A549 (cell line): ENCODE results near the gene PLK5.

ENCODE experiments used
- EP300 ChIP-seq, 2 experiments: fragments of >200 bp; sonication (Bioruptor Twin); formaldehyde crosslinking; IDR thresholded peaks; 2 replicates in 1 of 2; 3 replicates in 1 of 2; pipeline ENCODE4 v1.6.1; 2016 to 2017
- ESRRA ChIP-seq: fragments of 150-350 bp; IDR thresholded peaks from 2 replicates; pipeline ENCODE4 v1.6.1; 2014; ENCODE audit warnings: mild to moderate bottlenecking, low read length, borderline replicate concordance
- PHF8 ChIP-seq: fragments of 200-600 bp; sonication (generic); IDR thresholded peaks from 2 replicates; pipeline ENCODE4 v1.6.1; 2016; ENCODE audit warnings: low read depth, mild to moderate bottlenecking, antibody characterized with exemption, moderate library complexity, borderline replicate concordance
- POLR2A ChIP-seq: IDR thresholded peaks from 2 replicates; pipeline ENCODE4 v1.6.1; 2012; ENCODE audit warnings: mild to moderate bottlenecking, low read length
- RNF2 ChIP-seq: fragments of 200-600 bp; sonication (generic); IDR thresholded peaks from 2 replicates; pipeline ENCODE4 v1.6.1; 2016; ENCODE audit warnings: low read depth, mild to moderate bottlenecking, antibody characterized with exemption, moderate library complexity, borderline replicate concordance
- SMC3 ChIP-seq: fragments of >200 bp; sonication (Bioruptor Twin); formaldehyde crosslinking; IDR thresholded peaks from 3 replicates; pipeline ENCODE4 v1.6.1; 2018; ENCODE audit warnings: inconsistent platforms
- TF ChIP-seq, protein P1 (sequence below): fragments of >200 bp; sonication (Bioruptor Twin); formaldehyde crosslinking; IDR thresholded peaks from 3 replicates; pipeline ENCODE4 v1.5.1; 2016
- TF ChIP-seq, protein P2 (sequence below): IDR thresholded peaks from 2 replicates; pipeline ENCODE4 v1.6.1; 2012; ENCODE audit warnings: low read depth, borderline replicate concordance
- TF ChIP-seq, protein P3 (sequence below): IDR thresholded peaks from 2 replicates; pipeline ENCODE4 v1.6.1; 2012

DNA sequence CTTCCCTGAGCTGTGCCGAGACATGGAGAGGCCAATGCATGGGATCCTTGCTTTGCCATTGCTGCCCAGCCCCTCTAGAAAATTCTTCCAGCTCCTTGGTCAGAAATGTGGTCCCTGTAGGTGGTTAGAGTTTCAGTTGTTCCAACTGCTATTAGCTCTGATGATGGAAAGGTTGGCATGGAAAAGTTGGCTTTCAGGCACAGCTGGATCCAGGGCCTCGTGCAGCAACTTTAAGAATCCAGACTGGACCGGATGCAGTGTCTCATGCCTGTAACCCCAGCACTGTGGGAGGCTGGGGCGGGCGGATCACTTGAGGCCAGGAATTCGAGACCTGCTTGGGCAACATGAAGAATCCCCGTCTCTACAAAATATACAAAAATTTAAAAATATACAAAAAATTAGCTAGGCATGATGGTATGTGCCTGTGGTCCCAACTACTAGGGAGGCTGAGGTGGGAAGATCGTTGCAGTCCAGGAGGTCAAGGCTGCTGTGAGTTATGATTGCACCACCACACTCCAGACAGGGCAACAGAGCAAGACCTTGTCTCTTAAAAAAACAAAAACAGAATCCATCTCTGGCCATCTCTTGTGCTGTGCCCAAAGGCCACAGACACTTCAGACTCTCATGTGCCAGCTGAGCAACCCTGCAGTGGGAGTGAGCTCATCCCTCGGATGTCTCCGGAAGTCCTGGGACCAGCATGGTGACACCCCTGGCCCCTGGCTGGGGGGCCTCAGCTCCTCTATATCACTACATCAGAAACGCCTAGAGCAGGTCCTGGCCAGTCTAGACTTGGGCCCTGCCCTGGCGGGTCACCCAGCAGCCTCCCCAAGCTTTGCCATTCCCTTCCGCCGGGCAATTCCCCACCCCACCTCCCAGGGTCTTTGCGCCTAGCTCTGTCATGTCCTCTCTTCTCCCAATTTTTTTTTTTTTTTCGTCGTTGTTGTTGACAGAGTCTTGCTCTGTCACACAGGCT is 27.5 kb downstream of the PLK5 start:
- TF ChIP-seq PHF8 = no peak
- no peak for TF ChIP-seq ESRRA
- TF ChIP-seq SMC3 = no peak
- TF ChIP-seq, protein P1, sequence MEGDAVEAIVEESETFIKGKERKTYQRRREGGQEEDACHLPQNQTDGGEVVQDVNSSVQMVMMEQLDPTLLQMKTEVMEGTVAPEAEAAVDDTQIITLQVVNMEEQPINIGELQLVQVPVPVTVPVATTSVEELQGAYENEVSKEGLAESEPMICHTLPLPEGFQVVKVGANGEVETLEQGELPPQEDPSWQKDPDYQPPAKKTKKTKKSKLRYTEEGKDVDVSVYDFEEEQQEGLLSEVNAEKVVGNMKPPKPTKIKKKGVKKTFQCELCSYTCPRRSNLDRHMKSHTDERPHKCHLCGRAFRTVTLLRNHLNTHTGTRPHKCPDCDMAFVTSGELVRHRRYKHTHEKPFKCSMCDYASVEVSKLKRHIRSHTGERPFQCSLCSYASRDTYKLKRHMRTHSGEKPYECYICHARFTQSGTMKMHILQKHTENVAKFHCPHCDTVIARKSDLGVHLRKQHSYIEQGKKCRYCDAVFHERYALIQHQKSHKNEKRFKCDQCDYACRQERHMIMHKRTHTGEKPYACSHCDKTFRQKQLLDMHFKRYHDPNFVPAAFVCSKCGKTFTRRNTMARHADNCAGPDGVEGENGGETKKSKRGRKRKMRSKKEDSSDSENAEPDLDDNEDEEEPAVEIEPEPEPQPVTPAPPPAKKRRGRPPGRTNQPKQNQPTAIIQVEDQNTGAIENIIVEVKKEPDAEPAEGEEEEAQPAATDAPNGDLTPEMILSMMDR = no peak
- TF ChIP-seq, protein P2, sequence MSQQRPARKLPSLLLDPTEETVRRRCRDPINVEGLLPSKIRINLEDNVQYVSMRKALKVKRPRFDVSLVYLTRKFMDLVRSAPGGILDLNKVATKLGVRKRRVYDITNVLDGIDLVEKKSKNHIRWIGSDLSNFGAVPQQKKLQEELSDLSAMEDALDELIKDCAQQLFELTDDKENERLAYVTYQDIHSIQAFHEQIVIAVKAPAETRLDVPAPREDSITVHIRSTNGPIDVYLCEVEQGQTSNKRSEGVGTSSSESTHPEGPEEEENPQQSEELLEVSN = no peak
- TF ChIP-seq EP300 (IDR thresholded peaks at IDR 0.05) = no peak
- TF ChIP-seq, protein P3, sequence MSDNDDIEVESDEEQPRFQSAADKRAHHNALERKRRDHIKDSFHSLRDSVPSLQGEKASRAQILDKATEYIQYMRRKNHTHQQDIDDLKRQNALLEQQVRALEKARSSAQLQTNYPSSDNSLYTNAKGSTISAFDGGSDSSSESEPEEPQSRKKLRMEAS = no peak
- no peak for TF ChIP-seq RNF2
- TF ChIP-seq POLR2A = no peak
